Loucy (cell line): ENCODE results near the gene TET1.

Experiments used
- CTCF ChIP-seq: fragments of 200-600 bp; sonication (generic); conservative IDR thresholded peaks from 2 replicates; pipeline ENCODE4 v1.5.1; 2014; ENCODE audit warnings: mild to moderate bottlenecking, antibody characterized with exemption, low read length
- EZH2phosphoT487 ChIP-seq: fragments of 200-600 bp; IDR thresholded peaks from 2 replicates; pipeline ENCODE4 v1.6.1; 2018; ENCODE audit warnings: antibody characterized with exemption, mild to moderate bottlenecking, moderate library complexity, borderline replicate concordance

GRCh38 chr10:68601501-68602265 lies 41.5 kb downstream of the TET1 start:
- no peak for TF ChIP-seq CTCF
- TF ChIP-seq EZH2phosphoT487 = no peak
